GM12874 (cell line): ENCODE measurements around the gene SEPTIN7.

Experiments used
- CTCF ChIP-seq: IDR thresholded peaks from 2 replicates; pipeline ENCODE4 v1.5.1; 2011; ENCODE audit warnings: low read depth, mild to moderate bottlenecking, control low read depth, low read length, moderate library complexity; ENCODE audit not compliant: insufficient read depth

SEPTIN7 gene

DNA sequence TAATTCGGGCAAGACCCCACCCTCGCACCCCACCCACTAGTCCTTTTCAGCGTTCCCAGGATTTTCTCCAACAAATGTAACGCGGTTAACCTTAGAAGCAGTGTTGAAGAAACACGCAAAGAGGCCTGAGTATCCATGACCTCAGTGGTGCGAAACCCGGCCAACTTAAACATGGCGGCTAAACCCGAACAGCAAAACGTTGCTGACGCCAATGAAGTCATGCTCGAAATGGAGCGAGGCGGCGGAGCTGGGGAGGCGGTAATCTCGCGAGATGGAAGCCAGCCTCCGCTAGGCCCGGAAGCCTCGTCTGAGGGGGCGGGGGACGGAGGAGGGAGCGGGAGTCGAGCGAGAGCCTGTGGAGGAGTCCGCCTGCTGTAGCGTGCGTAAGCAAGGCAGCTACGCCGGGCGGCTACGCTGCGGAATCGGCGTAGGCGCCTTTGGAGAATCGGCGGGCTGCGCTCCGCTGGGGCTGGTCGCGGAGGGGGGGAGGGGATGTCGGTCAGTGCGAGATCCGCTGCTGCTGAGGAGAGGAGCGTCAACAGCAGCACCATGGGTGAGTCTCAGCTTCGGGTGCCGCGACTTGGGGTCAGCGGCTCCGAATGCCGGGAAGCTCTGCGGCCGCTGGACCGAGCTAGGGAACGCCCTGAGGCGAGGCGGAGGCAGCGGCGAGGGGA is at the start of gene SEPTIN7:
Gene SEPTIN7 (plus strand): TSS at position 340 of the 674 bp plus-strand sequence. CDS start 153 bp downstream, at position 493.
- no peak for TF ChIP-seq CTCF

GRCh38 chr7:35752742-35753141 is 48.1 kb upstream of the SEPTIN7 start:
- no peak for TF ChIP-seq CTCF

- no peak for TF ChIP-seq CTCF
Observed at GRCh38 chr7:35753761-35754603, 46.9 kb upstream of the SEPTIN7 start.

- no peak for TF ChIP-seq CTCF
Observed at GRCh38 chr7:35754741-35755140, 46.1 kb upstream of the SEPTIN7 start.

DNA sequence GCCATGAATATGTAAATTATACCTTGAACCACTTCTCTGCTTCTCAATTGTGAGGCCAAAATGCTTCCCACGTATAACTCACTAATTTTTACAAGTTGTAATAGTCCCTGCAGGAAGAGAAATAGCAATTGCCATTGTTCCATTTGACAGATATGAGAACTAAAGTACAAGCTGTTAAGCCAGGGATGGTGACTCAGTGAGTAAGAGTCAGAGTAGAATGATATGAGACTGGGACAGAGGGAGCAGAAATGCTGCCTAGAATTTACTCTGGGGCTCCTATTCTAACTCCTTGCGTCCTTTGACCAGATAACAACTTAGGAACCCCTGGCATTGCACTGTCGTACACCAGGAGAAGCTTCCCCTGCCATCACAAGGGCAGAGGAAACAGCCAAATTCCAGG is 45.1 kb upstream of the SEPTIN7 start:
- no peak for TF ChIP-seq CTCF

DNA sequence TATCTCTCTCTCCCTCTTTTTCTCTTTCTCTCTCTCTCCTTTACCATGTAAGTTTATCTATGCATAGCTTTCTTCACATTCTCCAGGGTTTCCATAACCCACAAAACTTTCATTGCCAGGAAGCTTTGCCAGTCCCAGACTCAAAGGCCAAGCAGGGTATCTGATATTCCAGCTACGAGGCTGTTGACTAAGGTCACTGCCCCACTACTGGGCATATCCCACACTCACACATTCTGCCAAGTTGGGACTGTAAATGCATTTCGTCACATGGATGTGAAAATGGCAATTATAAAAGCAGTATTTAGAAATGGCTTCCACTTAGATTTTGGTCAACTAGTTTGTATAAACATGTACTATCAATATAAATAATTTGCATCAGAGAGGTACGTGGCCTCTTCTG is 43.3 kb upstream of the SEPTIN7 start:
- TF ChIP-seq CTCF: no peak

DNA sequence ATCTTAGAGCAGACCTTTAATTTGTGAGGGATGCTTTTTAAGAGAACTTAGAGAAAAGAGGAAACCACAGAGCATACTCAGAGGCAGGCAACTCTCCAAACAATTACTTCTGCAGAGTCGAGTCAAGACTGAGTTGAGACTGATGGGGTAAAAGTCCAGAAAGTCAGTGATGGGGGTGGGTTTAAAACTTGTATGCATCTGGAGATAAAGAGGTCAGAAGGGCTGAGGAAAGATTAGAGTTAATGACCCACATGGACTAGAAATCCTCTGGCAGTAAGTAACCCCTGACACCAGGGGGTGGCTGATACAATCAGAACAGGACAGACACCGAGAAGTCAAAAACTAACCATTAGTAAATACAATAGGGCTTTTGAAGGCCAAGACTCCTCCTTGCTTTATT is 42.4 kb upstream of the SEPTIN7 start:
- TF ChIP-seq CTCF: 0 out of 2 replicates have a peak, but pooled peaks have one; percentile 4
